DOHH2 (cell line): Measurements from ENCODE around the gene CTSE.

Experiments
- H3F3A ChIP-seq: fragments of 200-600 bp; sonication (generic), shearing (Covaris generic); 2 replicates; pipeline ENCODE4 v1.6.0; 2016; ENCODE audit warnings: antibody characterized with exemption, mild to moderate bottlenecking; ENCODE audit not compliant: control insufficient read depth, insufficient read depth
- H3K27ac ChIP-seq: fragments of 200-600 bp; sonication (generic); 2 replicates; pipeline ENCODE4 v1.5.1; 2014; ENCODE audit warnings: low read depth, mild to moderate bottlenecking, low read length, moderate library complexity
- H3K27me3 ChIP-seq: fragments of 200-600 bp; sonication (generic); 2 replicates; pipeline ENCODE4 v1.6.1; 2014; ENCODE audit warnings: mild to moderate bottlenecking, low read length, mixed read lengths; ENCODE audit not compliant: control insufficient read depth
- H3K36me3 ChIP-seq: fragments of 200-600 bp; sonication (generic); 2 replicates; pipeline ENCODE4 v1.6.1; 2014; ENCODE audit warnings: mild to moderate bottlenecking, low read length, moderate library complexity, mixed read lengths; ENCODE audit not compliant: control insufficient read depth
- H3K4me1 ChIP-seq: fragments of 200-600 bp; sonication (generic); 2 replicates; pipeline ENCODE4 v1.6.1; 2014; ENCODE audit warnings: mild to moderate bottlenecking, low read length, mixed read lengths; ENCODE audit not compliant: control insufficient read depth
- H3K4me2 ChIP-seq: fragments of 200-600 bp; sonication (generic); 2 replicates; pipeline ENCODE4 v1.6.0; 2014; ENCODE audit warnings: mild to moderate bottlenecking, low read length, moderate library complexity
- H3K4me3 ChIP-seq: fragments of 200-600 bp; sonication (generic); 2 replicates; pipeline ENCODE4 v1.5.1; 2014; ENCODE audit warnings: mild to moderate bottlenecking, low read length, mixed read lengths
- H3K79me2 ChIP-seq: fragments of 200-600 bp; sonication (generic); 2 replicates; pipeline ENCODE4 v1.6.1; 2014; ENCODE audit warnings: mild to moderate bottlenecking, low read length, mixed read lengths; ENCODE audit not compliant: control insufficient read depth
- H3K9me2 ChIP-seq: fragments of 200-600 bp; sonication (generic); replicated peaks from 2 replicates; pipeline ENCODE4 v1.6.1; 2014; ENCODE audit warnings: mild to moderate bottlenecking, low read length, mixed read lengths; ENCODE audit not compliant: control insufficient read depth
- H3K9me3 ChIP-seq: fragments of 200-600 bp; sonication (generic); 2 replicates; pipeline ENCODE4 v1.6.1; 2014; ENCODE audit warnings: antibody characterized with exemption, low read length, mixed read lengths; ENCODE audit not compliant: control insufficient read depth, insufficient read depth
- H4K20me1 ChIP-seq: fragments of 200-600 bp; sonication (generic); 2 replicates; pipeline ENCODE4 v1.6.0; 2014; ENCODE audit warnings: low read depth, mild to moderate bottlenecking, antibody characterized with exemption, low read length, moderate library complexity; ENCODE audit not compliant: control insufficient read depth, insufficient read depth
- EZH2phosphoT487 ChIP-seq: fragments of 200-600 bp; sonication (generic); IDR thresholded peaks from 2 replicates; pipeline ENCODE4 v1.6.1; 2017; ENCODE audit warnings: borderline replicate concordance, mild to moderate bottlenecking, antibody characterized with exemption, low read length, moderate library complexity, mixed read lengths
- TF ChIP-seq, protein P1 (sequence below): fragments of 200-600 bp; sonication (generic); IDR thresholded peaks from one replicate; pipeline ENCODE4 v1.5.1; 2014; ENCODE audit warnings: antibody characterized with exemption, mild to moderate bottlenecking, low read depth, low read length; ENCODE audit not compliant: poor library complexity, severe bottlenecking

The CTSE gene

DNA sequence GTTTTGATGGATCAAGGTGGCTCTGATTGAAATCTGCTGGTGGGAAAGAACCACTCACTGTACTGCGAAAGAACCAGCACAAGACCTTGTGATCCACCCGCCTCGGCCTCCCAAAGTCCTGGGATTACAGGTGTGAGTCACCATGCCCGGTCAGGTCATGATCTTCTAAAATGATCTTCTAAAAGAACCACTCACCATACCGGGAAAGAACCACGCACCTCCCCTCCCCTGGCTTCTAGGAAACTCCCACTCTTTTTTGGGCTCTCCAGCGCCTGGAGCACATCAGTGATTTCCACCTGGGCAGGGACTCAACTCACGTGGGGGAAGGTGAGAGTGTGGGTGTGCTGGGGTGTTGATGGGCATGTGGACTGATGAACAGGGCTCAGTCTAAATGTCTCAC is 12.6 kb downstream of the CTSE start:
- Histone ChIP-seq H3K9me3 (no peaks in the 10 kb centered on the region), H3F3A (no peaks in the 10 kb centered on the region), H3K4me2 (no peak overlapping the region), H3K27ac (no peak overlapping the region), H3K4me3 (no peak overlapping the region), H4K20me1 (no peaks in the 10 kb centered on the region), H3K9me2 (no peaks in the 10 kb centered on the region), H3K36me3 (no peaks in the 10 kb centered on the region), H3K79me2 (no peaks in the 10 kb centered on the region), H3K27me3 (no peaks in the 10 kb centered on the region), H3K4me1 (peaks cover 15% of the 10 kb centered on the region)
- no peak for TF ChIP-seq EZH2phosphoT487
- TF ChIP-seq, protein P1, sequence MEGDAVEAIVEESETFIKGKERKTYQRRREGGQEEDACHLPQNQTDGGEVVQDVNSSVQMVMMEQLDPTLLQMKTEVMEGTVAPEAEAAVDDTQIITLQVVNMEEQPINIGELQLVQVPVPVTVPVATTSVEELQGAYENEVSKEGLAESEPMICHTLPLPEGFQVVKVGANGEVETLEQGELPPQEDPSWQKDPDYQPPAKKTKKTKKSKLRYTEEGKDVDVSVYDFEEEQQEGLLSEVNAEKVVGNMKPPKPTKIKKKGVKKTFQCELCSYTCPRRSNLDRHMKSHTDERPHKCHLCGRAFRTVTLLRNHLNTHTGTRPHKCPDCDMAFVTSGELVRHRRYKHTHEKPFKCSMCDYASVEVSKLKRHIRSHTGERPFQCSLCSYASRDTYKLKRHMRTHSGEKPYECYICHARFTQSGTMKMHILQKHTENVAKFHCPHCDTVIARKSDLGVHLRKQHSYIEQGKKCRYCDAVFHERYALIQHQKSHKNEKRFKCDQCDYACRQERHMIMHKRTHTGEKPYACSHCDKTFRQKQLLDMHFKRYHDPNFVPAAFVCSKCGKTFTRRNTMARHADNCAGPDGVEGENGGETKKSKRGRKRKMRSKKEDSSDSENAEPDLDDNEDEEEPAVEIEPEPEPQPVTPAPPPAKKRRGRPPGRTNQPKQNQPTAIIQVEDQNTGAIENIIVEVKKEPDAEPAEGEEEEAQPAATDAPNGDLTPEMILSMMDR = no peak

DNA sequence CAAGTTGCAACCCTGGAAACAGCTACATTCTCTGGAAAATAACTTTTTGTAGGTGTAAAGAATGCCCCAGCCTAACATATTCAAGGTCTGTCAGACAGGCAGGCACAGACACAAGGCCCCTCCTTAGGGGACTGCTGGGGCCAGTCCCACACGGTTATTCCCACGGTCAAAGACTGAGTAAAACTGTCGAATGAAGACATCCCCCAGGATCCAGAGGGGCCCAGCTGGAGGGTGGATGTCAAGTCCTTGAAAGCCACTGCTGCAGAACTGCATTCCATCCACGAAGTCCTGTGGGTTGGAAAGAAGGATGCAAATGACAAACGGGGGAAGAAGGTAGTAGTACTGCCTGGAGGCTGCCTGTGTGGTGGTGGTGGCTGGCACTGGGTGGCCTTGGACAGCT is 13.6 kb downstream of the CTSE start:
- Histone ChIP-seq H4K20me1 (no peaks in the 10 kb centered on the region), H3K27me3 (no peaks in the 10 kb centered on the region), H3F3A (no peaks in the 10 kb centered on the region), H3K9me2 (no peaks in the 10 kb centered on the region), H3K4me2 (no peak overlapping the region), H3K9me3 (no peaks in the 10 kb centered on the region), H3K27ac (no peak overlapping the region), H3K4me1 (peaks cover 15% of the 10 kb centered on the region), H3K36me3 (no peaks in the 10 kb centered on the region), H3K4me3 (no peak overlapping the region), H3K79me2 (no peaks in the 10 kb centered on the region)
- TF ChIP-seq EZH2phosphoT487 = no peak
- TF ChIP-seq, protein P1 = no peak

DNA sequence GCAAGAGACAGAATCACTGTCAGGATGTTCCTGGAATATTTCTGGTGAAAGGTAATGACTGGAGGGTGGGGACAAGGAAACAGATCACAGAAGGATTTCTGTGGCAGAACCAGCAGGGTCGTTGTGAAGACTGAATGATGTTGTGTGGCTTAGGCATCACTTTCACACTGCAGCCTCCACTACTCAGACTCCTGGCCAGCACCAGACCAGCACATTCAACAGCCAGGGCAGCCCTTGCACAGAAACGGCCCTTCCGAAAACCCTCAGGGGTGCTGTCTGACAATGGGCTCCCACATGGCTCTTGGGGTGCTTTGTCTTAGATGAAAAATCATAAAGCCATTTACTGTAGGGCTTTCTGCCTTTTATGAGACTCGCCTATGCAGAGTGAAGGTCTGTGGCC is 16.7 kb downstream of the CTSE start:
- TF ChIP-seq EZH2phosphoT487 = no peak
- TF ChIP-seq, protein P1 = no peak
- Histone ChIP-seq H3K9me3 (no peaks in the 10 kb centered on the region), H3K4me1 (peaks cover 3% of the 10 kb centered on the region), H3K79me2 (no peaks in the 10 kb centered on the region), H3K4me2 (no peak overlapping the region), H3K4me3 (no peak overlapping the region), H3K9me2 (no peaks in the 10 kb centered on the region), H4K20me1 (no peaks in the 10 kb centered on the region), H3F3A (no peaks in the 10 kb centered on the region), H3K36me3 (no peaks in the 10 kb centered on the region), H3K27me3 (no peaks in the 10 kb centered on the region; the same call in 1 of the 2 replicates), H3K27ac (no peak overlapping the region)

DNA sequence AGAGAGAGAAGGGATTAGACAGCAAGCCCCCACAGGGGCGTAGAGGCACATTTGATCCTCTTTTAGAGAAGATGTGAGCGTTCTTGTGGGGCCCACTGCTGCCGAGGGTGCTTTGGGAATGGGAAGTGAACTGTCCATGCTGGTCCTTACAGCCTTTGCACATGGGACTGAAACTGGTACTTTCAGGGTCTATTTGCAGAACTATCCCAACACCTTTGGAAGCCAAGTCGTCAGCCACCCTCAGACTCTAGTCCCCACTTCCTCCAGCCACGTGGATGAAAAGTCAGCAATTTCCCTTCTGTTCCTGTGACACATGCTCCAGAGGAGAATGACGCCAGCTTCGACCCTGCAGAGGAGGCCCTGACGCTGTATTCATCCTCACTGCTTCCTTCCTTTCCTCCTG is 17.9 kb downstream of the CTSE start:
- H3K4me1 ChIP-seq = no peaks in the 10 kb centered on the region
- H3K27ac ChIP-seq = no peak overlapping the region
- H3K36me3 ChIP-seq = no peaks in the 10 kb centered on the region
- peaks cover 4% of the 10 kb centered on the region; the same call in 1 of the 2 replicates for H3K27me3 ChIP-seq
- no peaks in the 10 kb centered on the region for H4K20me1 ChIP-seq
- H3K79me2 ChIP-seq = no peaks in the 10 kb centered on the region
- TF ChIP-seq, protein P1 = no peak
- no peak overlapping the region for H3K4me2 ChIP-seq
- H3F3A ChIP-seq = no peaks in the 10 kb centered on the region
- no peak overlapping the region for H3K4me3 ChIP-seq
- no peaks in the 10 kb centered on the region for H3K9me3 ChIP-seq
- H3K9me2 ChIP-seq = no peaks in the 10 kb centered on the region
